Measurements from ENCODE around the gene OPTN.
"Not testable (repeated sequence)": the region's sequence is repeated elsewhere in the genome, so short reads cannot be mapped to it uniquely, and the experiment has no call there.

The OPTN gene

DNA sequence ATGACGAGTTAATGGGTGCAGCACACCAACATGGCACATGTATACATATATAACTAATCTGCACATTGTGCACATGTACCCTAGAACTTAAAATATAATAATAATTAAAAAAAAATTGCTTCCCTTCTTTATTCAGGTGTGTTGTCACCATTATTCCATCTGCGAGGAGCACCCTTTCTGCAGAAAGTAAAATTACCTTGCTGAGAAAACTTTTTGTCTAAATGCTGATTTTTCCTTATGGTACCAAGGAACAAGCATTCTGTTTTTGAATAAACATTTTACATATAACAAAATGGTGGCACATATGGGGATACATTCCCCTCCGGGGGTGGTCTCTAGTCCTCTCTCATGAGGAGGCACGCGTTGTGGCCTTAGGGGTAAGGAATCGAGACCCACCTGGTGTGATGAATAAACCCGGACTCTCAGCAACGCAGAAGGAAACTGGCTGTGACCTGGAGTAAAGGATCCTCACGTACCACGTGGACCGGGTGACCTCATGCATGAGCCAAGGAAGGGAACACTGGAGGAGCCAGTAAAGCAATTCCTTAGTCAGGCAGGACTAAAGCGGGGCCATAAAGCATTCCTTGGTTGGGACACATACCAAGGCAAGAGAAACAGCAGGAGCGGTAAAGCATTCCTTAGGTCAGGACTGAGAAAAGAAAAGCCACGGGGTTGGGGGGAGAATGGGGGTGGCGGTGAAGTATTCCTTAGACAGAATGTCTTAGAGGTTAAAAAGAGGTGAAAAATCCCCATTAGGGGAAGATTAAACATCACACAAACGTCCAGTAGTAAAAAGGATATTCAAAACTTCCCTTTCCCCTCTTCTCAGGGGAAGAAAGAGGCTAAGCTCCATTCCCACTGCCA lies 20.8 kb upstream of the OPTN start:
- TF ChIP-seq ZFX (IDR thresholded peaks at IDR 0.05; ENCODE audit: borderline replicate concordance) = no peak
- TF ChIP-seq, protein P1, sequence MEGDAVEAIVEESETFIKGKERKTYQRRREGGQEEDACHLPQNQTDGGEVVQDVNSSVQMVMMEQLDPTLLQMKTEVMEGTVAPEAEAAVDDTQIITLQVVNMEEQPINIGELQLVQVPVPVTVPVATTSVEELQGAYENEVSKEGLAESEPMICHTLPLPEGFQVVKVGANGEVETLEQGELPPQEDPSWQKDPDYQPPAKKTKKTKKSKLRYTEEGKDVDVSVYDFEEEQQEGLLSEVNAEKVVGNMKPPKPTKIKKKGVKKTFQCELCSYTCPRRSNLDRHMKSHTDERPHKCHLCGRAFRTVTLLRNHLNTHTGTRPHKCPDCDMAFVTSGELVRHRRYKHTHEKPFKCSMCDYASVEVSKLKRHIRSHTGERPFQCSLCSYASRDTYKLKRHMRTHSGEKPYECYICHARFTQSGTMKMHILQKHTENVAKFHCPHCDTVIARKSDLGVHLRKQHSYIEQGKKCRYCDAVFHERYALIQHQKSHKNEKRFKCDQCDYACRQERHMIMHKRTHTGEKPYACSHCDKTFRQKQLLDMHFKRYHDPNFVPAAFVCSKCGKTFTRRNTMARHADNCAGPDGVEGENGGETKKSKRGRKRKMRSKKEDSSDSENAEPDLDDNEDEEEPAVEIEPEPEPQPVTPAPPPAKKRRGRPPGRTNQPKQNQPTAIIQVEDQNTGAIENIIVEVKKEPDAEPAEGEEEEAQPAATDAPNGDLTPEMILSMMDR (IDR thresholded peaks at IDR 0.05) = no peak
- H3K27ac ChIP-seq = no peak overlapping the region

DNA sequence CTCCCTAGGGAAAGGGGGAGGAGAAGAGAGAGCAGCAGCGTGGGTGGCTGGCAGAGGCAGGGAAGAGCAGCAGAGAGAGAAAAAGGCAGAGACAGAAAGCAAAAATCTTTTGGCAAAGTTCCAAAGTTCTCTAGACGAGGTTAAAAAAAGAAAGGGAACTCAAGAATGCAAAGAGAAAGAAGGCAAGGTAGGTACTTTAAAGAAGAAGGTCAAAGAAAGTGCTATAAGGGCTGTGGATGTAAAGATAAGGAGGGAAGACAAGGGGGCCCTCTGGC lies 20.2 kb upstream of the OPTN start:
- no peak overlapping the region for H3K27ac ChIP-seq
- TF ChIP-seq ZFX (IDR thresholded peaks at IDR 0.05; ENCODE audit: borderline replicate concordance) = no peak
- TF ChIP-seq, protein P1 (IDR thresholded peaks at IDR 0.05) = no peak

DNA sequence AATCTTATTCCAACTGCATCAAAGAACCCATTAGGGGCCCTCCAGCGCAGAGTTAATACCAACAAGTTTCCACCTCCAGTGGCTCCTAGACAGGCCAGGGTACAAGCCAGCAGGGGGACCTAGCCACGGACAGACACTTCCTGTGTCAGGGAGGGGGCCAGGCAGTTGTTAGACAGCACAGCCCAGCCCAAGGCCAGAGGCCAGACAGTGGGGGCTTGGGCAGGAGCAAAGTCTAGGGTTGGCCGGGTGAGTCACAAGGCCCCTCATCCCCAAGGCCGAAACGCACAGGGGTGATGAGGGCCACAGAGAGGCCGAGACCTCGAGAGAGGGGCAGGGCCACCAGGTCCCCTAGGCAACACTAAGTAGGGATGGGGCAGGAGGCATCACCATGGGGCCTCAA lies 19.3 kb upstream of the OPTN start:
- TF ChIP-seq, protein P1 (IDR thresholded peaks at IDR 0.05) = no peak
- no peak for TF ChIP-seq ZFX (IDR thresholded peaks at IDR 0.05; ENCODE audit: borderline replicate concordance)
- no peak overlapping the region for H3K27ac ChIP-seq

DNA sequence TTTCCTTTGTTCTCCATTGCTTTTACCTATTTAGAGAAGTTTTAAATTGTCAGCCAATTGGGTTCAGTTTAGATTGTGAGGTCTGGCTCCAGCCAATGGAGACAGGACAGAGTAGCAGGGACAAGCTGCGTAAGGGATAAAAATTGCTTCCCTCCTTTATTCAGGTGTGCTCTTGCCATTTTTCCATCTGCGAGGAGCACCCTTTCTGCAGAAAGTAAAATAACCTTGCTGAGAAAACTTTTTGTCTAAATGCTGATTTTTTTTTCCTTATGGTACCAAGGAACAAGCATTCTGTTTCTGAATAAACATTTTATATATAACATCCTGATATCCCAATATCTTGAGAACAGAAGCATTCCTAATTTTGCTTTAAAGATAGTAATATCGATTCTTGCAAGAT lies 16.3 kb upstream of the OPTN start:
- H3K27ac ChIP-seq = not testable (repeated sequence)

DNA sequence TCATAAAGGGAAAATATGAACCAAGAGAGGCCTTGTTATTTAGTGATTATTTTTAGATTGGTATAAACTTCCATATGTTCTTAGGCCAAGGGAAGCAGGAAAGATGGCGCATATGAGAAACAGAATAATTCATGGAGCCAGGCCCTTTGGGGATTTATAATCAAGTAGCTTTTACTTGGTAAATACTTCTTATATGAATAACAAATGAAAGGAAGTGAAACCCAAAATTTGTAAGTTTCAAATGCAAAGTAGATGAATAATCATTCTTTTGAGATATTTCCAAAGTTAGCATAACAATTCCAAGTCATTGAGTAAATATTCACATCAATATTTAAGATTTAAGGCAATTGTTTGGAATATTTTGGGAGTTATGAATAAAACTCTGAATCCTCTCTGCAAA lies 13.9 kb upstream of the OPTN start:
- no peak overlapping the region for H3K27ac ChIP-seq
- no peak for TF ChIP-seq ZFX (IDR thresholded peaks at IDR 0.05; ENCODE audit: borderline replicate concordance)
- TF ChIP-seq, protein P1 (IDR thresholded peaks at IDR 0.05) = no peak

DNA sequence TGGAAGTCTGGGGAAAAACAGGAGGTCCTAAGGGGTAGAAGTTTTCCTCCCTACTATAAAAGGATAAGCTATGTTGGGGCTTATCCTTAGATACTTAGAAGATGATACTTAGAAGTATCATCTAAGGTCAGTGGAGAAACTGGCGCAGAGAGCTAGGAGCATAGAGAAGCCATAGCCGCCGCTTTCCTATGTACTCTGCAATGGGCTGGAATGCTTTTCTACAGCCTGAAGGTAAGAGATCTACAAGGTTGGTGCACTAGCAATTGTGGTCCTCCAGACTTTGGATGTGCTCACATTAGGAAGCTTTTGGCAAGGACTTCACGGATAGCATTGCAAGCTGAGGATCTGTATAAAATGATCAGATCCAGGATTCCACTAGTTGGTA lies 12.4 kb upstream of the OPTN start:
- H3K27ac ChIP-seq = no peak overlapping the region
- TF ChIP-seq ZFX (IDR thresholded peaks at IDR 0.05; ENCODE audit: borderline replicate concordance) = no peak
- TF ChIP-seq, protein P1 (IDR thresholded peaks at IDR 0.05) = no peak

DNA sequence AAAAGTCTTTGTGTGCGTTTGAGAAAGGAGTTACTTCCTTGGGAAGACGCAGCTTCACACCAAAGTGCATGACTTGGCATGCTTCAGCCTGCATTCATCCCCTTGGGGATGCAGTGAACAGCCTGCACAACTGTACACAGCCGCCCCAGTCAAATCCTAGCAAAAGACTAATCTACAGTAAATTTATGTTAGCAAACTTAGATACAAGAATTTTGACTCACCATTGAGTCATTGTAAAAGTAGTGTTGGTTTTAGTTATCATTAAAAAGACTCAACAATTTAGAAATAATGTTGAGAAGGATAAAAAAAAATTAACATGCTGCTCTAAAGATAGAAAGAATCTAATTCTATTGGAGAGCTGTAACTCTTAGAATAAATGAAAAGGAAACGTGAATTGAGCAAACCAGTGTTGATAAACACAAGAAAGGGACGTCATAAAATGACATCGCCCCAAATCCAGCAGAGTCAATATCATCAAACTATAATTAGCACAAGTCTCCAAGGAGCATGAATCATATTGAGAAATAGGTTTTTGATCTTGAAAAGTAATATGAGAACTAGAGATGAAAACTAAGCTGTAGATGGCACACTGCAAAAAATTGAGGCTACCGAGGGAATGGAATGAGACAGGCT lies 11.9 kb upstream of the OPTN start:
- no peak for TF ChIP-seq ZFX (IDR thresholded peaks at IDR 0.05; ENCODE audit: borderline replicate concordance)
- TF ChIP-seq, protein P1 (IDR thresholded peaks at IDR 0.05) = no peak
- no peak overlapping the region for H3K27ac ChIP-seq

Measured in 22Rv1 (cell line).